Measurements from ENCODE around the gene TEKTIP1.

- TF ChIP-seq YY1 (IDR thresholded peaks at IDR 0.05; ENCODE audit: low read depth) (no peak), EGR1 (IDR thresholded peaks at IDR 0.05) (no peak), EP300 (IDR thresholded peaks at IDR 0.05; ENCODE audit: borderline replicate concordance) (no peak), TEAD4 (IDR thresholded peaks at IDR 0.05) (no peak), USF1 (IDR thresholded peaks at IDR 0.05) (no peak)
- TF ChIP-seq, protein P1, sequence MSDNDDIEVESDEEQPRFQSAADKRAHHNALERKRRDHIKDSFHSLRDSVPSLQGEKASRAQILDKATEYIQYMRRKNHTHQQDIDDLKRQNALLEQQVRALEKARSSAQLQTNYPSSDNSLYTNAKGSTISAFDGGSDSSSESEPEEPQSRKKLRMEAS (IDR thresholded peaks at IDR 0.05) = no peak
- TF ChIP-seq, protein P2, sequence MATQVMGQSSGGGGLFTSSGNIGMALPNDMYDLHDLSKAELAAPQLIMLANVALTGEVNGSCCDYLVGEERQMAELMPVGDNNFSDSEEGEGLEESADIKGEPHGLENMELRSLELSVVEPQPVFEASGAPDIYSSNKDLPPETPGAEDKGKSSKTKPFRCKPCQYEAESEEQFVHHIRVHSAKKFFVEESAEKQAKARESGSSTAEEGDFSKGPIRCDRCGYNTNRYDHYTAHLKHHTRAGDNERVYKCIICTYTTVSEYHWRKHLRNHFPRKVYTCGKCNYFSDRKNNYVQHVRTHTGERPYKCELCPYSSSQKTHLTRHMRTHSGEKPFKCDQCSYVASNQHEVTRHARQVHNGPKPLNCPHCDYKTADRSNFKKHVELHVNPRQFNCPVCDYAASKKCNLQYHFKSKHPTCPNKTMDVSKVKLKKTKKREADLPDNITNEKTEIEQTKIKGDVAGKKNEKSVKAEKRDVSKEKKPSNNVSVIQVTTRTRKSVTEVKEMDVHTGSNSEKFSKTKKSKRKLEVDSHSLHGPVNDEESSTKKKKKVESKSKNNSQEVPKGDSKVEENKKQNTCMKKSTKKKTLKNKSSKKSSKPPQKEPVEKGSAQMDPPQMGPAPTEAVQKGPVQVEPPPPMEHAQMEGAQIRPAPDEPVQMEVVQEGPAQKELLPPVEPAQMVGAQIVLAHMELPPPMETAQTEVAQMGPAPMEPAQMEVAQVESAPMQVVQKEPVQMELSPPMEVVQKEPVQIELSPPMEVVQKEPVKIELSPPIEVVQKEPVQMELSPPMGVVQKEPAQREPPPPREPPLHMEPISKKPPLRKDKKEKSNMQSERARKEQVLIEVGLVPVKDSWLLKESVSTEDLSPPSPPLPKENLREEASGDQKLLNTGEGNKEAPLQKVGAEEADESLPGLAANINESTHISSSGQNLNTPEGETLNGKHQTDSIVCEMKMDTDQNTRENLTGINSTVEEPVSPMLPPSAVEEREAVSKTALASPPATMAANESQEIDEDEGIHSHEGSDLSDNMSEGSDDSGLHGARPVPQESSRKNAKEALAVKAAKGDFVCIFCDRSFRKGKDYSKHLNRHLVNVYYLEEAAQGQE (IDR thresholded peaks at IDR 0.05; ENCODE audit: low read depth) = no peak
These were observed 16.3 kb upstream of the TEKTIP1 start for GRCh38 chr19:3522421-3523360.

Measured in Ishikawa (cell line).